Neural progenitor cell (in vitro differentiated cells): ENCODE data around the gene WFDC6. TPM values are rescaled to one million over a fixed set of nuclear protein-coding genes. Genes with fewer than 3 reads are reported as not detected.
A peak's percentile ranks its signal among the peaks of the same experiment; 100 is the strongest.

Experiments
- DNase-seq: peaks from one replicate; pipeline ENCODE4 v3.0.0-alpha.2; 2016; ENCODE audit warnings: low spot score
- H2AFZ ChIP-seq: fragments of 200-600 bp; sonication (generic); replicated peaks from 2 replicates; pipeline ENCODE4 v1.6.1; 2016; ENCODE audit warnings: antibody characterized with exemption
- H3F3A ChIP-seq: fragments of 200-600 bp; sonication (generic); 2 replicates; pipeline ENCODE4 v1.6.1; 2016; ENCODE audit warnings: antibody characterized with exemption, low read depth
- H3K27ac ChIP-seq: fragments of 200-600 bp; sonication (generic); 2 replicates; pipeline ENCODE4 v1.5.1; 2016; ENCODE audit warnings: mild to moderate bottlenecking
- H3K27me3 ChIP-seq: fragments of 200-600 bp; sonication (generic); 2 replicates; pipeline ENCODE4 v1.6.1; 2016; ENCODE audit warnings: mild to moderate bottlenecking, moderate library complexity
- H3K36me3 ChIP-seq: fragments of 200-600 bp; sonication (generic); 2 replicates; pipeline ENCODE4 v1.5.1; 2016
- H3K4me1 ChIP-seq: fragments of 200-600 bp; sonication (generic); 2 replicates; pipeline ENCODE4 v1.6.1; 2016; ENCODE audit warnings: mixed run types
- H3K4me2 ChIP-seq: fragments of 200-600 bp; sonication (generic); 2 replicates; pipeline ENCODE4 v1.6.1; 2016
- H3K4me3 ChIP-seq: fragments of 200-600 bp; sonication (generic); 2 replicates; pipeline ENCODE4 v1.5.1; 2016
- H3K79me2 ChIP-seq: fragments of 200-600 bp; sonication (generic); 2 replicates; pipeline ENCODE4 v1.6.1; 2016; ENCODE audit warnings: low read depth
- H3K9ac ChIP-seq: fragments of 200-600 bp; sonication (generic); 2 replicates; pipeline ENCODE4 v1.6.1; 2016
- H3K9me3 ChIP-seq: fragments of 200-600 bp; sonication (generic); 2 replicates; pipeline ENCODE4 v1.5.1; 2016; ENCODE audit warnings: low read depth
- H4K20me1 ChIP-seq: fragments of 200-600 bp; sonication (generic); 2 replicates; pipeline ENCODE4 v1.6.1; 2016; ENCODE audit warnings: low read depth
- H3K27ac Mint-ChIP-seq: 3 replicates; pipeline ENCODE4 v1.8.0; 2021; ENCODE audit warnings: mixed read lengths
- H3K27me3 Mint-ChIP-seq: 2 replicates; pipeline ENCODE4 v1.8.0; 2022; ENCODE audit warnings: low read depth, mild to moderate bottlenecking, inconsistent platforms, moderate library complexity, mixed read lengths; ENCODE audit not compliant: insufficient read depth
- H3K36me3 Mint-ChIP-seq: 3 replicates; pipeline ENCODE4 v1.8.0; 2021; ENCODE audit warnings: mixed read lengths
- H3K4me1 Mint-ChIP-seq: 3 replicates; pipeline ENCODE4 v1.8.0; 2021; ENCODE audit warnings: mixed read lengths
- H3K4me3 Mint-ChIP-seq: 3 replicates; pipeline ENCODE4 v1.8.0; 2021; ENCODE audit warnings: mild to moderate bottlenecking, moderate library complexity, mixed read lengths
- H3K9me3 Mint-ChIP-seq: 3 replicates; pipeline ENCODE4 v1.8.0; 2020; ENCODE audit warnings: mixed read lengths
- CTCF ChIP-seq: fragments of 200-600 bp; sonication (generic); IDR thresholded peaks from 2 replicates; pipeline ENCODE4 v1.5.1; 2017; ENCODE audit warnings: antibody characterized with exemption, mild to moderate bottlenecking
- EZH2 ChIP-seq: fragments of 200-600 bp; sonication (generic); IDR thresholded peaks from 2 replicates; pipeline ENCODE4 v1.6.1; 2017; ENCODE audit warnings: antibody characterized with exemption, mild to moderate bottlenecking, moderate library complexity
- EZH2phosphoT487 ChIP-seq: fragments of 200-600 bp; sonication (generic); IDR thresholded peaks from 2 replicates; pipeline ENCODE4 v1.6.1; 2017; ENCODE audit warnings: antibody characterized with exemption
- small RNA-seq: library from RNA; depleted of rRNA; stranded (forward); fragments of <200 nt; gene quantifications from one replicate; pipeline ENCODE3, GENCODE V24; 2015
- total RNA-seq: library from RNA; depleted of rRNA; stranded (reverse); fragments of >200 nt; gene quantifications from 2 replicates; pipeline ENCODE4 v1.2.3, GENCODE V29; 2015; ENCODE audit warnings: low replicate concordance

Gene WFDC6
- total RNA-seq, 1 donor from 2014 or later, result not detected

DNA sequence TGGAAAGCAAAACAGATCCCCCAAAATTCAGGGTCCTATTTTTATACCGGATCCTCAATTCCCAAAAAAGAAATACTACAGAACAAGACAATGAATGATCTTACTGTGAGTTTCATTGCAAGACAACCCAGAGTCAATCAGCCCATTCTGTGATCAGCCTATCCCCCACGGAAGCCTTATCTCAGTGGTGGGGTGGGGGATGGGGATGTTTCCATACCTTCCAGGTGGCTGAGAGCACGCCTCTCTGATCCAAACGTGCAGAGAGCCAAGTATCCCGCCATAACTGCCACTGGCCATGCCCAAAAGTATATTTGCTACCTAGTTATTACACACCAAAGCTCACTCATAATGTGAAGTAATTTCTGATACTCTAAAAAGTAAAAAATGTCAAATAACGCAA lies 54.6 kb downstream of the WFDC6 start:
- TF ChIP-seq CTCF, result no peak
- TF ChIP-seq EZH2, result no peak
- TF ChIP-seq EZH2phosphoT487, result no peak
- Mint-ChIP-seq H3K36me3 (no peaks in the 10 kb centered on the region), H3K27me3 (no peaks in the 10 kb centered on the region), H3K27ac (no peak overlapping the region), H3K9me3 (no peaks in the 10 kb centered on the region), H3K4me1 (no peaks in the 10 kb centered on the region), H3K4me3 (no peak overlapping the region)
- Histone ChIP-seq H3K27me3 (no peaks in the 10 kb centered on the region), H3K9me3 (no peaks in the 10 kb centered on the region), H3K4me1 (peaks cover 25% of the 10 kb centered on the region), H3K4me3 (no peak overlapping the region), H3K27ac (no peak overlapping the region), H3K4me2 (no peak overlapping the region), H3K9ac (no peak overlapping the region), H3F3A (no peaks in the 10 kb centered on the region), H4K20me1 (no peaks in the 10 kb centered on the region), H3K36me3 (no peaks in the 10 kb centered on the region), H3K79me2 (no peaks in the 10 kb centered on the region), H2AFZ (no peak overlapping the region)
- DNase-seq, result peak; percentile 27

Small RNA genes lying within 50 kb of the gene (small RNA-seq; reads per million reads assigned to genes)
- not detected for gene AL031663.1
- gene HSPD1P21, result not detected
- not detected for gene RNA5SP485

Other genes with a start within 250 kb of the WFDC6 start
- not detected in 2 replicates for gene RBPJL, start 232.6 kb downstream of the WFDC6 start, total RNA-seq
- 0.06 TPM in 1 of 2 replicates, not detected in the other for gene MATN4, start 231.2 kb downstream of the WFDC6 start, total RNA-seq
- gene SDC4, start 191.1 kb downstream of the WFDC6 start, total RNA-seq, result 19.3 and 27.6 TPM in 2 replicates
- gene SYS1, start 176.3 kb downstream of the WFDC6 start, total RNA-seq, result 10.5 and 21.5 TPM in 2 replicates
- 0.06 TPM in 1 of 2 replicates, not detected in the other for gene TP53TG5, start 161.2 kb downstream of the WFDC6 start, total RNA-seq
- gene DBNDD2, start 131.2 kb downstream of the WFDC6 start, total RNA-seq, result 10.2 and 15.1 TPM in 2 replicates
- 24.5 and 57.3 TPM in 2 replicates for gene PIGT, start 123.3 kb downstream of the WFDC6 start, total RNA-seq
- 2.7 and 5.8 TPM in 2 replicates for gene WFDC2, start 69.7 kb downstream of the WFDC6 start, total RNA-seq
- gene SPINT3, start 23.9 kb downstream of the WFDC6 start, total RNA-seq, result not detected in 2 replicates
- gene EPPIN, start 7.9 kb upstream of the WFDC6 start, total RNA-seq, result not detected in 2 replicates
- not detected in 2 replicates for gene WFDC8, start 39.8 kb upstream of the WFDC6 start, total RNA-seq
- gene WFDC10A, start 90.3 kb upstream of the WFDC6 start, total RNA-seq, result not detected in 2 replicates
- gene WFDC9, start 91.8 kb upstream of the WFDC6 start, total RNA-seq, result not detected in 2 replicates
- not detected in 2 replicates for gene WFDC11, start 130.8 kb upstream of the WFDC6 start, total RNA-seq
- gene WFDC13, start 162.6 kb upstream of the WFDC6 start, total RNA-seq, result not detected in 2 replicates
- gene WFDC10B, start 165.5 kb upstream of the WFDC6 start, total RNA-seq, result not detected in 2 replicates
- gene SPINT4, start 182.9 kb upstream of the WFDC6 start, total RNA-seq, result not detected in 2 replicates